SU-DHL-6 (cell line): Measurements from ENCODE around the gene SLC2A4RG.

Source experiments
- H2AFZ ChIP-seq: fragments of 200-600 bp; sonication (generic); 2 replicates; pipeline ENCODE4 v1.6.1; 2014; ENCODE audit warnings: low read depth, mild to moderate bottlenecking, moderate library complexity, mixed read lengths, antibody characterized with exemption, low read length; ENCODE audit not compliant: severe bottlenecking
- H3F3A ChIP-seq: fragments of 200-600 bp; shearing (Covaris generic); 2 replicates; pipeline ENCODE4 v1.6.0; 2016; ENCODE audit warnings: antibody characterized with exemption, mild to moderate bottlenecking; ENCODE audit not compliant: insufficient read depth
- H3K27ac ChIP-seq: fragments of 200-600 bp; sonication (generic); 2 replicates; pipeline ENCODE4 v1.5.1; 2016; ENCODE audit warnings: low read depth, mild to moderate bottlenecking, low read length, moderate library complexity, mixed read lengths
- H3K27me3 ChIP-seq: fragments of 200-600 bp; sonication (generic), shearing (Covaris generic); 2 replicates; pipeline ENCODE4 v1.6.0; 2014; ENCODE audit warnings: mild to moderate bottlenecking, low read length
- H3K36me3 ChIP-seq: fragments of 200-600 bp; sonication (generic); 2 replicates; pipeline ENCODE4 v1.6.1; 2014; ENCODE audit warnings: mild to moderate bottlenecking, low read length, mixed read lengths
- H3K4me2 ChIP-seq: fragments of 300-600, 200-600 bp; shearing (Covaris generic), sonication (generic); 2 replicates; pipeline ENCODE4 v1.6.0; 2014; ENCODE audit warnings: low read length, low read depth, mild to moderate bottlenecking; ENCODE audit not compliant: poor library complexity, severe bottlenecking
- H3K4me3 ChIP-seq: fragments of 200-600 bp; sonication (generic); 2 replicates; pipeline ENCODE4 v1.5.1; 2014; ENCODE audit warnings: antibody characterized with exemption, low read length, mild to moderate bottlenecking, mixed read lengths; ENCODE audit not compliant: insufficient read depth, poor library complexity, severe bottlenecking
- H3K79me2 ChIP-seq: fragments of 200-600 bp; sonication (generic); 2 replicates; pipeline ENCODE4 v1.6.1; 2014; ENCODE audit warnings: mild to moderate bottlenecking, low read length, moderate library complexity; ENCODE audit not compliant: insufficient read depth
- H3K9ac ChIP-seq: fragments of 200-600 bp; sonication (generic); 2 replicates; pipeline ENCODE4 v1.7.0; 2014; ENCODE audit warnings: mild to moderate bottlenecking, low read length
- H3K9me2 ChIP-seq: fragments of 200-600 bp; sonication (generic); replicated peaks from 2 replicates; pipeline ENCODE4 v1.6.1; 2014; ENCODE audit warnings: low read length; ENCODE audit not compliant: insufficient read depth
- H3K9me3 ChIP-seq: fragments of 200-600 bp; sonication (generic); 2 replicates; pipeline ENCODE4 v1.6.1; 2014; ENCODE audit warnings: low read length, mixed read lengths; ENCODE audit not compliant: insufficient read depth
- H4K20me1 ChIP-seq: fragments of 200-600 bp; sonication (generic); 2 replicates; pipeline ENCODE4 v1.6.1; 2014; ENCODE audit warnings: low read depth, mild to moderate bottlenecking, antibody characterized with exemption, low read length, moderate library complexity, mixed read lengths
- CTCF ChIP-seq: fragments of 200-600 bp; sonication (generic); IDR thresholded peaks from one replicate; pipeline ENCODE4 v1.5.1; 2017; ENCODE audit warnings: antibody characterized with exemption, mild to moderate bottlenecking, low read length, moderate library complexity; ENCODE audit not compliant: insufficient read depth, poor library complexity, severe bottlenecking
- EZH2phosphoT487 ChIP-seq: fragments of 200-600 bp; sonication (generic), shearing (Covaris generic); conservative IDR thresholded peaks from 2 replicates; pipeline ENCODE4 v1.6.1; 2018; ENCODE audit warnings: mild to moderate bottlenecking, antibody characterized with exemption, low read length, moderate library complexity, mixed read lengths

Gene SLC2A4RG

GRCh38 chr20:63742381-63743024, 2.9 kb downstream of the SLC2A4RG start:
- no peak overlapping the region for H3K4me2 ChIP-seq
- H3K79me2 ChIP-seq: no peaks in the 10 kb centered on the region
- no peak overlapping the region for H3K9ac ChIP-seq
- no peak overlapping the region for H2AFZ ChIP-seq
- no peaks in the 10 kb centered on the region for H3K27me3 ChIP-seq
- H3K4me3 ChIP-seq: no peak overlapping the region
- H3K27ac ChIP-seq: no peak overlapping the region
- H3K9me3 ChIP-seq: no peaks in the 10 kb centered on the region
- H3F3A ChIP-seq: peaks cover 17% of the 10 kb centered on the region
- no peaks in the 10 kb centered on the region for H3K36me3 ChIP-seq
- H4K20me1 ChIP-seq: no peaks in the 10 kb centered on the region
- no peak for TF ChIP-seq EZH2phosphoT487
- no peak for TF ChIP-seq CTCF
- H3K9me2 ChIP-seq: no peaks in the 10 kb centered on the region

DNA sequence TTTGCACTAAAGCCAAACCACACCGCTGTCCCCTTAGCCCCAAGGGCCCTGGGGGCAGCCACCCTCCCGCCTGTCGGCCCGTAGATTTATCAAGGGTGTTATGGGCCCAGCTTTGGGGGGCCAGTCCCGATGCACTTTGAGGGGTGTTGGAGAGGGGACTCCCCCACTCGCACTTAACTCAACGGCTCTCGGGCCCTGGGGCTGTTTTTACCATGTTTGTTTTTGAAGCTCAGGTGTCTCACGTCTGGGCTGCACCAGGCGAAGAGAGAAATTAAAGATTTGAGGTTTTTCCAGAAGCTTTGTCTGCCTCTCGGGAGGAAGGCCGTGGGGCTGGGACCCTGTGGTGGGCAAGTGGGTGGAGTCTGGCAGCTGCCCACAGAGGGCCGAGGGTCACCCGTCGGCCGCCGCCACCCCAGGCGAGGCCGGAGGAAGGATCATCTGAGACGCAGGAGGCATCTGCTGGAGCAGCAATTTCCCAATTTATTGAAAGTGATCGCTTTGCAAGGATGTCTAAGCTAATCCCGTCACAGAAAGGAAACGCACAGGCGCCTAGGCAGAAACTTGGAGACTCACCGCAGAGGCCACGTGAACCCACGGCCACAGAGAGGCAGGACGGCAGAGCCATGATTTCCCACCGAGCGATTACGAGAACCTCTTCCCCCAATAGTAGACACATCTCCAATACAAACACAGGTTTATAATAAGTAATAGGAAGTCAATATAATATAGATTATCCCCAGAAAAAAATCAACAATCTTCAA, 3.8 kb downstream of the SLC2A4RG start:
- no peaks in the 10 kb centered on the region for H3K36me3 ChIP-seq
- H3K9ac ChIP-seq: no peak overlapping the region
- H3K9me3 ChIP-seq: no peaks in the 10 kb centered on the region
- H3K27me3 ChIP-seq: no peaks in the 10 kb centered on the region
- H3K79me2 ChIP-seq: no peaks in the 10 kb centered on the region
- TF ChIP-seq CTCF (no peak), EZH2phosphoT487 (no peak)
- H3K4me3 ChIP-seq: no peak overlapping the region
- no peaks in the 10 kb centered on the region for H4K20me1 ChIP-seq
- no peak overlapping the region for H2AFZ ChIP-seq
- H3F3A ChIP-seq: peaks cover 14% of the 10 kb centered on the region; the same call in 1 of the 2 replicates
- H3K27ac ChIP-seq: 0 out of 2 replicates have a peak overlapping the region, but pooled peaks have one; percentile 25
- H3K9me2 ChIP-seq: no peaks in the 10 kb centered on the region
- H3K4me2 ChIP-seq: no peak overlapping the region

DNA sequence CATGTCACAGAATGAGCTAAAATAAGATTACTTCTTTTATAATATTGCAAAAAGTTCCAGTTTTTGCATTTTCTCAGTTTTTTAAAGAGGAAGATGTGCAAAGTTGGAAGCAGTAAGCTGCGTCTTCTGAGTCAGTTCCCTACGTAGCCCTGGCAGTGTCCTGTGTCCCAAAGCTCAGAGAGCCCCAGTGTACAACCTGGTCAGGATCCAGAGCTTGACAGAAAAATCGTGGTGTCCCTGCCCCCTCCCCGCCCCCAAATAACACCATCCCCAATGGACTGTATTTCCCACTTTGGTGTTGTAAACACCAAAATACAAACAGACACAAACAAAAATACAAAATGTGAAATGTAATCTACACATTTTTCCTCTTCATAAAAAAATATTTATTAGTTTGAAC, 4.6 kb downstream of the SLC2A4RG start:
- H3K4me3 ChIP-seq: no peak overlapping the region
- no peaks in the 10 kb centered on the region for H3K36me3 ChIP-seq
- H3K9ac ChIP-seq: no peak overlapping the region
- peaks cover 14% of the 10 kb centered on the region; the same call in 1 of the 2 replicates for H3F3A ChIP-seq
- H3K79me2 ChIP-seq: no peaks in the 10 kb centered on the region
- TF ChIP-seq CTCF: no peak
- TF ChIP-seq EZH2phosphoT487: no peak
- H3K9me2 ChIP-seq: no peaks in the 10 kb centered on the region
- no peaks in the 10 kb centered on the region for H3K27me3 ChIP-seq
- no peaks in the 10 kb centered on the region for H3K9me3 ChIP-seq
- H3K4me2 ChIP-seq: no peak overlapping the region
- 0 out of 2 replicates have a peak overlapping the region, but pooled peaks have one; percentile 25 for H3K27ac ChIP-seq
- H4K20me1 ChIP-seq: no peaks in the 10 kb centered on the region
- H2AFZ ChIP-seq: no peak overlapping the region
